Measurements from ENCODE around the gene CNNM1. TPM values are rescaled to one million over a fixed set of nuclear protein-coding genes. Genes with fewer than 3 reads are reported as not detected.

CNNM1 gene
- total RNA-seq, 1 donor from 2014 or later, result not detected

- Histone ChIP-seq H3K9me3 (ENCODE audit: control insufficient read depth in 3 of 3, low read length in 3 of 3) (no peaks in the 10 kb centered on the region), H3K4me3 (ENCODE audit: low read length in 3 of 3) (no peak overlapping the region), H3K27me3 (ENCODE audit: control insufficient read depth in 3 of 3, insufficient read depth in 3 of 3, low read length in 3 of 3) (peaks cover 0 to 7% (median 4%) of the 10 kb centered on the region in 3 donors), H3K4me1 (ENCODE audit: control insufficient read depth in 3 of 3, insufficient read depth in 3 of 3, low read length in 3 of 3) (no peaks in the 10 kb centered on the region), H3K27ac (ENCODE audit: low read depth, low read length) (no peak overlapping the region), H3K36me3 (ENCODE audit: control insufficient read depth in 3 of 3, insufficient read depth in 3 of 3, low read length in 3 of 3) (no peaks in the 10 kb centered on the region), H3K9ac (ENCODE audit: low read depth in 1 of 3, low read length in 3 of 3) (no peak overlapping the region)
Measured at GRCh38 chr10:99366666-99367065, 37.5 kb downstream of the CNNM1 start.

GRCh38 chr10:99368646-99369045 lies 39.5 kb downstream of the CNNM1 start:
- no peak overlapping the region for H3K27ac ChIP-seq (ENCODE audit: low read depth, low read length)
- H3K36me3 ChIP-seq (ENCODE audit: control insufficient read depth in 3 of 3, insufficient read depth in 3 of 3, low read length in 3 of 3), result no peaks in the 10 kb centered on the region
- H3K4me3 ChIP-seq (ENCODE audit: low read length in 3 of 3), result no peak overlapping the region
- H3K4me1 ChIP-seq (ENCODE audit: control insufficient read depth in 3 of 3, insufficient read depth in 3 of 3, low read length in 3 of 3), result no peaks in the 10 kb centered on the region
- H3K9ac ChIP-seq (ENCODE audit: low read depth in 1 of 3, low read length in 3 of 3), result no peak overlapping the region
- H3K9me3 ChIP-seq (ENCODE audit: control insufficient read depth in 3 of 3, low read length in 3 of 3), result no peaks in the 10 kb centered on the region
- peaks cover 4 to 12% (median 6%) of the 10 kb centered on the region in 3 donors for H3K27me3 ChIP-seq (ENCODE audit: control insufficient read depth in 3 of 3, insufficient read depth in 3 of 3, low read length in 3 of 3)

- H3K4me1 ChIP-seq (ENCODE audit: control insufficient read depth in 3 of 3, insufficient read depth in 3 of 3, low read length in 3 of 3), result no peaks in the 10 kb centered on the region
- H3K4me3 ChIP-seq (ENCODE audit: low read length in 3 of 3), result no peak overlapping the region
- H3K9me3 ChIP-seq (ENCODE audit: control insufficient read depth in 3 of 3, low read length in 3 of 3), result no peaks in the 10 kb centered on the region
- no peak overlapping the region for H3K27ac ChIP-seq (ENCODE audit: low read depth, low read length)
- no peaks in the 10 kb centered on the region for H3K36me3 ChIP-seq (ENCODE audit: control insufficient read depth in 3 of 3, insufficient read depth in 3 of 3, low read length in 3 of 3)
- no peak overlapping the region for H3K9ac ChIP-seq (ENCODE audit: low read depth in 1 of 3, low read length in 3 of 3)
- H3K27me3 ChIP-seq (ENCODE audit: control insufficient read depth in 3 of 3, insufficient read depth in 3 of 3, low read length in 3 of 3), result peaks cover 4 to 12% (median 6%) of the 10 kb centered on the region in 3 donors
Measured at GRCh38 chr10:99369126-99369525, 40.0 kb downstream of the CNNM1 start.

- H3K27ac ChIP-seq (ENCODE audit: low read depth, low read length), result no peak overlapping the region
- H3K9me3 ChIP-seq (ENCODE audit: control insufficient read depth in 3 of 3, low read length in 3 of 3), result no peaks in the 10 kb centered on the region
- peaks cover 4 to 12% (median 6%) of the 10 kb centered on the region in 3 donors for H3K27me3 ChIP-seq (ENCODE audit: control insufficient read depth in 3 of 3, insufficient read depth in 3 of 3, low read length in 3 of 3)
- no peak overlapping the region for H3K4me3 ChIP-seq (ENCODE audit: low read length in 3 of 3)
- no peaks in the 10 kb centered on the region for H3K4me1 ChIP-seq (ENCODE audit: control insufficient read depth in 3 of 3, insufficient read depth in 3 of 3, low read length in 3 of 3)
- no peaks in the 10 kb centered on the region for H3K36me3 ChIP-seq (ENCODE audit: control insufficient read depth in 3 of 3, insufficient read depth in 3 of 3, low read length in 3 of 3)
- no peak overlapping the region for H3K9ac ChIP-seq (ENCODE audit: low read depth in 1 of 3, low read length in 3 of 3)
Measured at GRCh38 chr10:99369551-99369950, 40.4 kb downstream of the CNNM1 start.

- H3K9me3 ChIP-seq (ENCODE audit: control insufficient read depth in 3 of 3, low read length in 3 of 3), result no peaks in the 10 kb centered on the region
- H3K4me1 ChIP-seq (ENCODE audit: control insufficient read depth in 3 of 3, insufficient read depth in 3 of 3, low read length in 3 of 3), result no peaks in the 10 kb centered on the region
Measured at GRCh38 chr10:99370993-99371392, 41.8 kb downstream of the CNNM1 start.

GRCh38 chr10:99372546-99373271 lies 43.6 kb downstream of the CNNM1 start:
- no peaks in the 10 kb centered on the region for H3K36me3 ChIP-seq (ENCODE audit: control insufficient read depth in 3 of 3, insufficient read depth in 3 of 3, low read length in 3 of 3)
- no peak overlapping the region for H3K4me3 ChIP-seq (ENCODE audit: low read length in 3 of 3)
- no peaks in the 10 kb centered on the region for H3K4me1 ChIP-seq (ENCODE audit: control insufficient read depth in 3 of 3, insufficient read depth in 3 of 3, low read length in 3 of 3)
- no peak overlapping the region for H3K27ac ChIP-seq (ENCODE audit: low read depth, low read length)
- H3K9me3 ChIP-seq (ENCODE audit: control insufficient read depth in 3 of 3, low read length in 3 of 3), result no peaks in the 10 kb centered on the region
- H3K27me3 ChIP-seq (ENCODE audit: control insufficient read depth in 3 of 3, insufficient read depth in 3 of 3, low read length in 3 of 3), result peaks cover 4 to 9% (median 7%) of the 10 kb centered on the region in 3 donors
- H3K9ac ChIP-seq (ENCODE audit: low read depth in 1 of 3, low read length in 3 of 3), result no peak overlapping the region

More at GRCh38 chr10:99370993-99371392, 41.8 kb downstream of the CNNM1 start:
- no peak overlapping the region for H3K9ac ChIP-seq (ENCODE audit: low read depth in 1 of 3, low read length in 3 of 3)
- no peaks in the 10 kb centered on the region for H3K36me3 ChIP-seq (ENCODE audit: control insufficient read depth in 3 of 3, insufficient read depth in 3 of 3, low read length in 3 of 3)
- H3K4me3 ChIP-seq (ENCODE audit: low read length in 3 of 3), result no peak overlapping the region
- no peak overlapping the region for H3K27ac ChIP-seq (ENCODE audit: low read depth, low read length)
- peaks cover 3 to 13% (median 4%) of the 10 kb centered on the region in 3 donors for H3K27me3 ChIP-seq (ENCODE audit: control insufficient read depth in 3 of 3, insufficient read depth in 3 of 3, low read length in 3 of 3)

- Histone ChIP-seq H3K9ac (ENCODE audit: low read depth in 1 of 3, low read length in 3 of 3) (no peak overlapping the region), H3K4me1 (ENCODE audit: control insufficient read depth in 3 of 3, insufficient read depth in 3 of 3, low read length in 3 of 3) (no peaks in the 10 kb centered on the region), H3K27me3 (ENCODE audit: control insufficient read depth in 3 of 3, insufficient read depth in 3 of 3, low read length in 3 of 3) (peaks cover 4 to 9% (median 7%) of the 10 kb centered on the region in 3 donors), H3K4me3 (ENCODE audit: low read length in 3 of 3) (no peak overlapping the region), H3K27ac (ENCODE audit: low read depth, low read length) (no peak overlapping the region), H3K9me3 (ENCODE audit: control insufficient read depth in 3 of 3, low read length in 3 of 3) (no peaks in the 10 kb centered on the region), H3K36me3 (ENCODE audit: control insufficient read depth in 3 of 3, insufficient read depth in 3 of 3, low read length in 3 of 3) (no peaks in the 10 kb centered on the region)
Measured at GRCh38 chr10:99374526-99374925, 45.4 kb downstream of the CNNM1 start.

- Histone ChIP-seq H3K4me1 (ENCODE audit: control insufficient read depth in 3 of 3, insufficient read depth in 3 of 3, low read length in 3 of 3) (no peaks in the 10 kb centered on the region), H3K9me3 (ENCODE audit: control insufficient read depth in 3 of 3, low read length in 3 of 3) (no peaks in the 10 kb centered on the region), H3K27ac (ENCODE audit: low read depth, low read length) (no peak overlapping the region), H3K36me3 (ENCODE audit: control insufficient read depth in 3 of 3, insufficient read depth in 3 of 3, low read length in 3 of 3) (no peaks in the 10 kb centered on the region), H3K9ac (ENCODE audit: low read depth in 1 of 3, low read length in 3 of 3) (no peak overlapping the region), H3K27me3 (ENCODE audit: control insufficient read depth in 3 of 3, insufficient read depth in 3 of 3, low read length in 3 of 3) (peaks cover 4 to 9% (median 7%) of the 10 kb centered on the region in 3 donors), H3K4me3 (ENCODE audit: low read length in 3 of 3) (no peak overlapping the region)
Measured at GRCh38 chr10:99374972-99375371, 45.8 kb downstream of the CNNM1 start.

GRCh38 chr10:99375426-99375825 lies 46.3 kb downstream of the CNNM1 start:
- H3K36me3 ChIP-seq (ENCODE audit: control insufficient read depth in 3 of 3, insufficient read depth in 3 of 3, low read length in 3 of 3), result no peaks in the 10 kb centered on the region
- H3K4me1 ChIP-seq (ENCODE audit: control insufficient read depth in 3 of 3, insufficient read depth in 3 of 3, low read length in 3 of 3), result no peaks in the 10 kb centered on the region
- H3K4me3 ChIP-seq (ENCODE audit: low read length in 3 of 3), result no peak overlapping the region
- H3K9me3 ChIP-seq (ENCODE audit: control insufficient read depth in 3 of 3, low read length in 3 of 3), result no peaks in the 10 kb centered on the region
- no peak overlapping the region for H3K27ac ChIP-seq (ENCODE audit: low read depth, low read length)
- H3K27me3 ChIP-seq (ENCODE audit: control insufficient read depth in 3 of 3, insufficient read depth in 3 of 3, low read length in 3 of 3), result peaks cover 4 to 9% (median 7%) of the 10 kb centered on the region in 3 donors
- no peak overlapping the region for H3K9ac ChIP-seq (ENCODE audit: low read depth in 1 of 3, low read length in 3 of 3)

GRCh38 chr10:99382176-99382575 lies 53.0 kb downstream of the CNNM1 start:
- H3K4me3 ChIP-seq (ENCODE audit: low read length in 3 of 3), result no peak overlapping the region
- no peak overlapping the region for H3K27ac ChIP-seq (ENCODE audit: low read depth, low read length)
- peaks cover 3 to 8% (median 5%) of the 10 kb centered on the region in 3 donors for H3K27me3 ChIP-seq (ENCODE audit: control insufficient read depth in 3 of 3, insufficient read depth in 3 of 3, low read length in 3 of 3)
- H3K36me3 ChIP-seq (ENCODE audit: control insufficient read depth in 3 of 3, insufficient read depth in 3 of 3, low read length in 3 of 3), result no peaks in the 10 kb centered on the region
- no peaks in the 10 kb centered on the region for H3K9me3 ChIP-seq (ENCODE audit: control insufficient read depth in 3 of 3, low read length in 3 of 3)
- no peak overlapping the region for H3K9ac ChIP-seq (ENCODE audit: low read depth in 1 of 3, low read length in 3 of 3)
- no peaks in the 10 kb centered on the region for H3K4me1 ChIP-seq (ENCODE audit: control insufficient read depth in 3 of 3, insufficient read depth in 3 of 3, low read length in 3 of 3)

All from skeletal muscle tissue (tissue), 4 donors.